Measurements from ENCODE around the gene CHST1. TPM values are rescaled to one million over a fixed set of nuclear protein-coding genes. Genes with fewer than 3 reads are reported as not detected.

The CHST1 gene
- total RNA-seq, 1 donor from 2014 or later, result not detected

DNA sequence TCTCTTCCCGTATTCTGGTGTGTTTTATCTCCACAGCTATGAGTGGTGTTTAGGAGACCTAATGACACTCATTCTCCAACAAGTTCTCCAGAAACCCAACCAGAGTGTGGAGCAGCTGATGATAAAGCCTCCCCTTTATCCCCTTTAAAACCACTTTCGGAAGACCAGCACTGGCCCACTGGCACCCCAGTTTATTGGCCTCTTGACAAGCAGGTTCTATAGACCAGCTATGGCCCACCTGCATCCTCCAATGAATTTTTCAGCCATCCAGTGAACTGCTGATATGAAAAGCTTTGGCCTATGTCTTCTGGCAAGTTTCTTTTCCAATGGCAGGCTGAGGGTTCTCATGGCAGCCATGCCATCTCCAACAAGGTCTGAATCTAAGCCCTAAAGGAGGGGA is 27.4 kb downstream of the CHST1 start:
- intact Hi-C loops (cut with micrococcal nuclease), result no loop called here
- ChIA-PET POLR2A (no interaction called here), CTCF (interaction anchor here (1.7 kb wide), 1 partner anchor 17 kb away, joined by 5 read pairs; no protein-coding TSS in a partner anchor)
- no peaks in the 10 kb centered on the region for H3K36me3 Mint-ChIP-seq (ENCODE audit: low read depth)
- ATAC-seq (ENCODE audit: low read depth), result no peak
- no peak for DNase-seq
- TF ChIP-seq, protein P1, sequence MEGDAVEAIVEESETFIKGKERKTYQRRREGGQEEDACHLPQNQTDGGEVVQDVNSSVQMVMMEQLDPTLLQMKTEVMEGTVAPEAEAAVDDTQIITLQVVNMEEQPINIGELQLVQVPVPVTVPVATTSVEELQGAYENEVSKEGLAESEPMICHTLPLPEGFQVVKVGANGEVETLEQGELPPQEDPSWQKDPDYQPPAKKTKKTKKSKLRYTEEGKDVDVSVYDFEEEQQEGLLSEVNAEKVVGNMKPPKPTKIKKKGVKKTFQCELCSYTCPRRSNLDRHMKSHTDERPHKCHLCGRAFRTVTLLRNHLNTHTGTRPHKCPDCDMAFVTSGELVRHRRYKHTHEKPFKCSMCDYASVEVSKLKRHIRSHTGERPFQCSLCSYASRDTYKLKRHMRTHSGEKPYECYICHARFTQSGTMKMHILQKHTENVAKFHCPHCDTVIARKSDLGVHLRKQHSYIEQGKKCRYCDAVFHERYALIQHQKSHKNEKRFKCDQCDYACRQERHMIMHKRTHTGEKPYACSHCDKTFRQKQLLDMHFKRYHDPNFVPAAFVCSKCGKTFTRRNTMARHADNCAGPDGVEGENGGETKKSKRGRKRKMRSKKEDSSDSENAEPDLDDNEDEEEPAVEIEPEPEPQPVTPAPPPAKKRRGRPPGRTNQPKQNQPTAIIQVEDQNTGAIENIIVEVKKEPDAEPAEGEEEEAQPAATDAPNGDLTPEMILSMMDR (IDR thresholded peaks at IDR 0.05), result no peak
- H3K27me3 Mint-ChIP-seq, result peaks cover 31% of the 10 kb centered on the region
- no peak overlapping the region for H3K4me3 Mint-ChIP-seq
- no peaks in the 10 kb centered on the region for H3K4me1 Mint-ChIP-seq
- no peaks in the 10 kb centered on the region for H3K9me3 Mint-ChIP-seq
- no peak overlapping the region for H3K27ac Mint-ChIP-seq

DNA sequence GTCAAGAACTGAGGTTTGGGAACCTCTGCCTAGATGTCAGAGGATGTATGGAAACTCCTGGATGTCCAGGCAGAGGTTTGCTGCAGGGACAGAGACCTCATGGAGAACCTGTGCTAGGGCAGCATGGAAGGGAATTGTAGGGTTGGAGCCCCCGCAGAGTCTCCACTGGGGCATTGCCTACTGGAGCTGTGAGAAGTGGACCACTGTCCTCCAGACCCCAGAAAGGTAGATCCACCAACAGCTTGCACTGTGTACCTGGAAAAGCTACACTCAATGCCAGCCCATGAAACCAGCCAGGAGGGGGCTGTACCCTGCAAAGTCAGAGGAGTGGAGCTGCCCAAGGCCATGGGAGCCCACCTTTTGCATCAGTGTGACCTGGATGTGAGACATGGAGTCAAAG is 29.5 kb downstream of the CHST1 start:
- CTCF ChIA-PET, result no interaction called here

DNA sequence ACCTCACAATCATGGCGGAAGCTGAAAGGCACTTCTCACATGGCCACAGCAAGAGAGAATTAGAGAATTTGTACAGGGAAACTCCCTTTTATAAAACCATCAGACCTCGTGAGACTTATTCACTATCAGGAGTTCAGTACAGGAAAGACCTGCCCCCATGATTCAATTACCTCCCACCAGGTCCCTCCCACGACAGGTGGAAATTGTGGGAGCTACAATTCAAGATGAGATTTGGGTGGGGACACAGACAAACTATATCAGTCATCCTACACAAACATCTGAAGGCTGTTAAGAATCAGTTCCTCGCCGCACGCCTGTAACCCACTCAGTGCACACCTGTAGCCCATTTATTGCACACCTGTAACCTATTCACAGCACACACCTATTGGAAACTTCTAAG is 39.8 kb downstream of the CHST1 start:
- intact Hi-C loops (cut with micrococcal nuclease), result no loop called here
- Mint-ChIP-seq H3K4me1 (no peaks in the 10 kb centered on the region), H3K9me3 (peaks cover 8% of the 10 kb centered on the region), H3K27ac (no peak overlapping the region), H3K4me3 (no peak overlapping the region), H3K27me3 (peaks cover 21% of the 10 kb centered on the region), H3K36me3 (ENCODE audit: low read depth) (no peaks in the 10 kb centered on the region)
- DNase-seq (no peak), ATAC-seq (ENCODE audit: low read depth) (no peak)
- TF ChIP-seq, protein P1 (IDR thresholded peaks at IDR 0.05), result no peak
- ChIA-PET CTCF (no interaction called here), POLR2A (no interaction called here)

More for the DNA sequence above, 29.5 kb downstream of the CHST1 start:
- DNase-seq (no peak), ATAC-seq (ENCODE audit: low read depth) (no peak)
- intact Hi-C loops (cut with micrococcal nuclease), result no loop called here
- H3K27ac Mint-ChIP-seq, result no peak overlapping the region
- H3K4me3 Mint-ChIP-seq, result no peak overlapping the region
- TF ChIP-seq, protein P1 (IDR thresholded peaks at IDR 0.05), result no peak
- POLR2A ChIA-PET, result no interaction called here
- H3K4me1 Mint-ChIP-seq, result no peaks in the 10 kb centered on the region
- no peaks in the 10 kb centered on the region for H3K9me3 Mint-ChIP-seq
- peaks cover 23% of the 10 kb centered on the region for H3K27me3 Mint-ChIP-seq
- no peaks in the 10 kb centered on the region for H3K36me3 Mint-ChIP-seq (ENCODE audit: low read depth)

DNA sequence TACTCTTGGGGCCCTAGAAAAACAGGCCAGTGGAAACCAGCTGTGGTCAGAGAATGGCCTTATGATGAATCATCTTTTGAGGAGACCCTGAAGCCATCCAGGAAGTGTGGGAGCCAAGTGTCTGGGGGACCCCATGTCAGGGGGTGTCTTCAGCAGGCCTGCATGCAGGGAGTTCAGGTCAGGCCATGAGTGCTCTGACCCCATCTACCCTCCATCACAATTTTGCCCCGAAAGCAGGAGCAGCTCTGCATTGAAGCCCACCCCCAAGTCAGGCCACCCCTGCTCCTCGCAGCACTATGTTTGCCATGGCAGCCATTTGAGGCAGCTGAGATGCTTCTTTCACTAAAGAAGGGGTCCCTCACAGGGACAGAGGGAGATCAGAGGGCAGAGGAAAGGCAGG is 41.3 kb downstream of the CHST1 start:
- peaks cover 11% of the 10 kb centered on the region for H3K9me3 Mint-ChIP-seq
- intact Hi-C loops (cut with micrococcal nuclease), result no loop called here
- H3K27me3 Mint-ChIP-seq, result peaks cover 14% of the 10 kb centered on the region
- no peaks in the 10 kb centered on the region for H3K4me1 Mint-ChIP-seq
- H3K36me3 Mint-ChIP-seq (ENCODE audit: low read depth), result no peaks in the 10 kb centered on the region
- TF ChIP-seq, protein P1 (IDR thresholded peaks at IDR 0.05), result no peak
- no peak overlapping the region for H3K27ac Mint-ChIP-seq
- ChIA-PET CTCF (no interaction called here), POLR2A (no interaction called here)
- DNase-seq (no peak), ATAC-seq (ENCODE audit: low read depth) (no peak)
- no peak overlapping the region for H3K4me3 Mint-ChIP-seq

DNA sequence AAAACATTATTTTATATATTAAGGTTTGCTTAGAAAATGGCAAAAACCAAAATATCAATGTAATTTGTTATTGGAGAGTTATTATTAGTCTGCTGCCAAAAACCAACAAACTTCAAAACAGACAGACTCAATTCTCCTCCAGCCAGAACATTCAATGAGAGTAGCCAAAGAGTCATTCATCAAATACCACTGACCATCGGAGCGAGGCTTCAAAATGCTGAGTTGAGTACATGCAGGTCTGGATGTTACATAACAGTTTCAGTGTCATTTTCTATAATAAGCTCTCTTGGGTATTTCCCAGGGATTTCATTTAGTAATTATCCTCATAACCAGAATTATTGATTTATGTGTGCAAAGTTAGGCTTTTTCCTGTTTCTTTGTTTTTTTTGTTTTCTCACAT is 42.6 kb downstream of the CHST1 start:
- intact Hi-C loops (cut with micrococcal nuclease), result no loop called here
- TF ChIP-seq, protein P1 (IDR thresholded peaks at IDR 0.05), result no peak
- POLR2A ChIA-PET, result no interaction called here
- no peak for ATAC-seq (ENCODE audit: low read depth)
- H3K4me3 Mint-ChIP-seq, result no peak overlapping the region
- H3K9me3 Mint-ChIP-seq, result peaks cover 11% of the 10 kb centered on the region
- no peak overlapping the region for H3K27ac Mint-ChIP-seq
- H3K4me1 Mint-ChIP-seq, result no peaks in the 10 kb centered on the region
- no peaks in the 10 kb centered on the region for H3K36me3 Mint-ChIP-seq (ENCODE audit: low read depth)
- peaks cover 17% of the 10 kb centered on the region for H3K27me3 Mint-ChIP-seq
- CTCF ChIA-PET, result no interaction called here
- DNase-seq, result no peak
